H9 (cell line): ENCODE measurements around the gene ZCCHC13. TPM values are rescaled to one million over a fixed set of nuclear protein-coding genes. Genes with fewer than 3 reads are reported as not detected.

Experiments used
- DNase-seq: peaks from one replicate; pipeline ENCODE4 v3.0.0-alpha.2; 2017
- H2AFZ ChIP-seq: one replicate; pipeline ENCODE4 v1.6.1; 2013; ENCODE audit warnings: mild to moderate bottlenecking, low read length, control low read depth, moderate library complexity
- H2AK5ac ChIP-seq: 2 replicates; pipeline ENCODE4 v1.6.1; 2013; ENCODE audit warnings: low read length, control low read depth, mixed read lengths; ENCODE audit not compliant: insufficient read length
- H2BK120ac ChIP-seq: one replicate; pipeline ENCODE4 v1.6.1; 2013; ENCODE audit warnings: low read depth, mild to moderate bottlenecking, low read length, control low read depth, inconsistent platforms; ENCODE audit not compliant: poor library complexity, severe bottlenecking
- H2BK12ac ChIP-seq: 2 replicates; pipeline ENCODE4 v1.6.1; 2013; ENCODE audit warnings: low read length, control low read depth, mixed read lengths, low read depth; ENCODE audit not compliant: insufficient read length
- H2BK15ac ChIP-seq: 2 replicates; pipeline ENCODE4 v1.6.1; 2013; ENCODE audit warnings: low read depth, low read length, control low read depth
- H2BK20ac ChIP-seq: one replicate; pipeline ENCODE4 v1.6.1; 2013; ENCODE audit warnings: low read depth, mild to moderate bottlenecking, low read length, control low read depth, inconsistent platforms; ENCODE audit not compliant: poor library complexity, severe bottlenecking
- H2BK5ac ChIP-seq: 2 replicates; pipeline ENCODE4 v1.6.1; 2013; ENCODE audit warnings: low read length, control low read depth, mixed read lengths; ENCODE audit not compliant: insufficient read length
- H3K14ac ChIP-seq: 2 replicates; pipeline ENCODE4 v1.6.1; 2013; ENCODE audit warnings: low read length, control low read depth; ENCODE audit not compliant: insufficient read depth
- H3K18ac ChIP-seq: 2 replicates; pipeline ENCODE4 v1.6.1; 2013; ENCODE audit warnings: low read depth, mild to moderate bottlenecking, mixed read lengths, low read length, control low read depth; ENCODE audit not compliant: insufficient read length
- H3K23ac ChIP-seq: 2 replicates; pipeline ENCODE4 v1.6.1; 2013; ENCODE audit warnings: low read length, control low read depth, mixed read lengths, low read depth; ENCODE audit not compliant: insufficient read length
- H3K23me2 ChIP-seq: 2 replicates; pipeline ENCODE4 v1.6.1; 2013; ENCODE audit warnings: low read depth, mild to moderate bottlenecking, mixed read lengths, low read length, control low read depth; ENCODE audit not compliant: insufficient read length, poor library complexity, severe bottlenecking
- H3K27ac ChIP-seq: 2 replicates; pipeline ENCODE4 v1.5.1; 2013; ENCODE audit warnings: low read length, control low read depth, mixed read lengths, low read depth; ENCODE audit not compliant: insufficient read length
- H3K27me3 ChIP-seq: 2 replicates; pipeline ENCODE4 v1.6.1; 2013; ENCODE audit warnings: low read length, control low read depth, inconsistent platforms; ENCODE audit not compliant: insufficient read depth
- H3K4ac ChIP-seq: 2 replicates; pipeline ENCODE4 v1.6.1; 2013; ENCODE audit warnings: low read depth, mild to moderate bottlenecking, control low read depth, inconsistent platforms, low read length, moderate library complexity
- H3K4me1 ChIP-seq: 2 replicates; pipeline ENCODE4 v1.6.1; 2013; ENCODE audit warnings: low read length, control low read depth, inconsistent platforms; ENCODE audit not compliant: insufficient read depth
- H3K4me2 ChIP-seq: 2 replicates; pipeline ENCODE4 v1.6.1; 2013; ENCODE audit warnings: low read length, control low read depth, mixed read lengths; ENCODE audit not compliant: insufficient read length, insufficient read depth
- H3K56ac ChIP-seq: 2 replicates; pipeline ENCODE4 v1.6.1; 2013; ENCODE audit warnings: low read depth, mild to moderate bottlenecking, mixed read lengths, low read length, control low read depth; ENCODE audit not compliant: insufficient read length
- H3K79me1 ChIP-seq: 2 replicates; pipeline ENCODE4 v1.6.1; 2013; ENCODE audit warnings: low read depth, mild to moderate bottlenecking, moderate library complexity, low read length, control low read depth, inconsistent platforms; ENCODE audit not compliant: insufficient read depth, poor library complexity, severe bottlenecking
- H3K79me2 ChIP-seq: 2 replicates; pipeline ENCODE4 v1.6.1; 2013; ENCODE audit warnings: low read length, control low read depth, inconsistent platforms; ENCODE audit not compliant: insufficient read depth
- H3K9ac ChIP-seq: 2 replicates; pipeline ENCODE4 v1.6.1; 2013; ENCODE audit warnings: low read length, control low read depth, mixed read lengths; ENCODE audit not compliant: insufficient read length; ENCODE audit errors: extremely low read depth
- H3K9me3 ChIP-seq: one replicate; pipeline ENCODE4 v1.6.1; 2013; ENCODE audit warnings: low read depth, low read length, inconsistent platforms; ENCODE audit not compliant: control insufficient read depth
- H3T11ph ChIP-seq: one replicate; pipeline ENCODE4 v1.6.1; 2013; ENCODE audit warnings: mild to moderate bottlenecking, low read length, control low read depth, inconsistent platforms
- H4K20me1 ChIP-seq: one replicate; pipeline ENCODE4 v1.6.1; 2013; ENCODE audit not compliant: control insufficient read depth, insufficient read length, insufficient read depth
- H4K5ac ChIP-seq: 2 replicates; pipeline ENCODE4 v1.6.1; 2013; ENCODE audit warnings: low read depth, mild to moderate bottlenecking, mixed read lengths, low read length, control low read depth; ENCODE audit not compliant: insufficient read length
- H4K8ac ChIP-seq: replicated peaks from 2 replicates; pipeline ENCODE4 v1.6.1; 2013; ENCODE audit warnings: low read length, control low read depth, mixed read lengths, low read depth; ENCODE audit not compliant: insufficient read length
- H4K91ac ChIP-seq: 2 replicates; pipeline ENCODE4 v1.6.1; 2013; ENCODE audit warnings: low read depth, mild to moderate bottlenecking, moderate library complexity, mixed read lengths, low read length, control low read depth; ENCODE audit not compliant: insufficient read length
- H3K27ac Mint-ChIP-seq, 3 experiments: 2 replicates in 2 of 3; 3 replicates in 1 of 3; pipeline ENCODE4 v1.8.0; 2020 to 2021; ENCODE audit warnings: mixed read lengths in 3 of 3, mild to moderate bottlenecking in 1 of 3, moderate library complexity in 1 of 3
- H3K27me3 Mint-ChIP-seq: 2 replicates; pipeline ENCODE4 v1.8.0; 2021; ENCODE audit warnings: low read depth, mild to moderate bottlenecking, moderate library complexity, mixed read lengths
- H3K36me3 Mint-ChIP-seq, 3 experiments: 2 replicates in 2 of 3; 3 replicates in 1 of 3; pipeline ENCODE4 v1.8.0; 2020 to 2021; ENCODE audit warnings: low read depth in 3 of 3, mixed read lengths in 3 of 3; ENCODE audit not compliant: insufficient read depth in 1 of 3
- H3K4me1 Mint-ChIP-seq, 2 experiments: 2 replicates each; pipeline ENCODE4 v1.8.0; 2020; ENCODE audit warnings: mixed read lengths in 2 of 2
- H3K4me3 Mint-ChIP-seq, 2 experiments: 2 replicates in 1 of 2; 3 replicates in 1 of 2; pipeline ENCODE4 v1.8.0; 2020 to 2021; ENCODE audit warnings: mild to moderate bottlenecking in 2 of 2, mixed read lengths in 2 of 2, moderate library complexity in 1 of 2
- H3K9me3 Mint-ChIP-seq, 2 experiments: 2 replicates in 1 of 2; 3 replicates in 1 of 2; pipeline ENCODE4 v1.8.0; 2020; ENCODE audit warnings: mild to moderate bottlenecking in 2 of 2, mixed read lengths in 2 of 2, moderate library complexity in 1 of 2
- CTCF ChIP-seq: fragments of 200-600 bp; sonication (generic); conservative IDR thresholded peaks from 3 replicates; pipeline ENCODE4 v1.8.0; 2021; ENCODE audit warnings: antibody characterized with exemption, mild to moderate bottlenecking
- WGBS: extraction: QIAGEN DNeasy Blood & Tissue Kit; methylation state at CpG from one replicate; pipeline ENCODE4 v1.1.7; 2013; ENCODE audit warnings: missing lambda C conversion rate, low lambda C conversion rate, mixed read lengths; ENCODE audit not compliant: insufficient read length; ENCODE audit errors: extremely low coverage; 5-methylcytosine and 5-hydroxymethylcytosine counted together
- total RNA-seq: library from RNA; stranded (reverse); gene quantifications from 2 replicates; pipeline ENCODE4 v1.2.1, GENCODE V29; 2021

Gene ZCCHC13
- total RNA-seq, 1 experiment from 2014 or later = not detected

GRCh38 chrX:74295101-74295500 lies 8.9 kb upstream of the ZCCHC13 start:
- H3K9me3 ChIP-seq = no peaks in the 10 kb centered on the region
- WGBS = no CpG with 5 or more reads among the region's 3 CpGs

More at GRCh38 chrX:74295101-74295500, 8.9 kb upstream of the ZCCHC13 start:
- DNase-seq = no peak
- peaks cover 5% of the 10 kb centered on the region for H3K23me2 ChIP-seq
- H3K4me2 ChIP-seq = no peak overlapping the region
- H3K9me3 Mint-ChIP-seq = peaks cover 7 to 13% of the 10 kb centered on the region in 2 experiments
- no peak overlapping the region for H3K4ac ChIP-seq
- H4K8ac ChIP-seq = no peak overlapping the region
- no peak overlapping the region for H3T11ph ChIP-seq
- no peak overlapping the region for H3K23ac ChIP-seq
- H3K18ac ChIP-seq = no peak overlapping the region
- H3K27ac Mint-ChIP-seq = no peak overlapping the region
- H3K36me3 Mint-ChIP-seq = peaks cover 18 to 25% (median 19%) of the 10 kb centered on the region in 3 experiments
- H3K4me3 Mint-ChIP-seq = no peak overlapping the region
- H3K79me1 ChIP-seq = no peaks in the 10 kb centered on the region
- H3K4me1 ChIP-seq = no peaks in the 10 kb centered on the region
- H3K27me3 ChIP-seq = no peaks in the 10 kb centered on the region
- no peak overlapping the region for H3K9ac ChIP-seq
- H2BK12ac ChIP-seq = no peak overlapping the region
- no peak overlapping the region for H4K5ac ChIP-seq
- H3K4me1 Mint-ChIP-seq = peaks cover 14 to 25% of the 10 kb centered on the region in 2 experiments
- H4K20me1 ChIP-seq = no peaks in the 10 kb centered on the region
- no peak overlapping the region for H2AK5ac ChIP-seq
- H2BK5ac ChIP-seq = no peak overlapping the region
- H3K27ac ChIP-seq = no peak overlapping the region
- H2AFZ ChIP-seq = no peak overlapping the region
- no peak overlapping the region for H2BK15ac ChIP-seq
- peaks cover 11% of the 10 kb centered on the region; the same call in 1 of the 2 replicates for H3K79me2 ChIP-seq
- no peak for TF ChIP-seq CTCF
- H2BK20ac ChIP-seq = no peak overlapping the region
- no peak overlapping the region for H3K14ac ChIP-seq
- H2BK120ac ChIP-seq = no peak overlapping the region
- no peaks in the 10 kb centered on the region for H3K27me3 Mint-ChIP-seq
- H4K91ac ChIP-seq = no peak overlapping the region
- H3K56ac ChIP-seq = no peak overlapping the region
